HG02973 (cell line): ENCODE results near the gene SLC26A4.

ENCODE experiments used
- ATAC-seq: cut with Tn5 transposase; IDR thresholded peaks from one replicate; pipeline ENCODE4 v1.9.1; 2021; ENCODE audit warnings: moderate library complexity; ENCODE audit not compliant: unreplicated experiment

SLC26A4 gene

DNA sequence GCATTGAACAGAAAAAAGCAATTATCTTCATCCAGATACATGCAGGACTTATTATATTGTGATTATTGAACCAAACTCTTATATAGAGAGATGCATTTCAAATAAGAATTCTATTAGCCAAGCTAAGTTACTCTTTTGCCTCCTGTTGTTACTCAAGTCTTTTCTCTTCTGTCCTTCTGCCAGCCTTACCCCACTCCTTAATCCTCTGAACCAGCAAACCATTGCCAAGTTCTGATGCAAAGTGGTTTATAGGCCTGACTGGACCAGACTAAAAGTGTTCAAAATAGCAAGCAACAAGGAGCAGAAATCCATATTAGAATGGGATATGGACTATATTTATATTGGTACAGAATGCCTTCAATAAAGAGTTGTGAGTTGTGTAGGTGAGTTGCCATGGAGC lies 2.2 kb upstream of the SLC26A4 start:
- no peak for ATAC-seq

GRCh38 chr7:107659666-107660065 lies 962 bp upstream of the SLC26A4 start:
- ATAC-seq, result no peak

GRCh38 chr7:107661081-107661864 lies 645 bp downstream of the SLC26A4 start:
- ATAC-seq, result no peak

DNA sequence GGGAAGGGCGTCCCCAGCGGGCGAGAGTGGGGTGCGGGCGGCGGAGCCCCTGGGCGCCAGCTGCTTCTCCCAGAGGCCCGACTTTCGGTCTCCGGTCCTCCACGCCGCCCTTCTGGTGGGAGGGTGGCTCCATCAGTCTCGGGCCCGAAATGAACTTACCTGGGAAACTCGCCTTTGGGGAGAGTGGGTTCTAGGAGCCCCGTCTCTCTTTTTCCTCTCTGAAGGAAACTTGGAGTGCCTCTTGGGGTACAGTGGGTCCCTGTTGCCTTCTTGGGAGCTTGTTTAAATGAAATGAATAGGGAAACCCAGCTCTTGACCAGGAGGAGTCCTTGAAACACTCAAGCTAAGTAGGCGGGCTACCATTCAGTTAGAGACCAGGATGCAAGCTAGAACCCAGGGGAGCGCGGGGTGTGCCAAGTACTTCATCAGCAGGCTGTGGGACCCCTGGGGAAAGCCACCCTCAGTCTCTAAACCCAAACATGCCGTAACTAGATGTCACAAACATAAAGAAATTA lies 1.3 kb downstream of the SLC26A4 start:
- no peak for ATAC-seq

DNA sequence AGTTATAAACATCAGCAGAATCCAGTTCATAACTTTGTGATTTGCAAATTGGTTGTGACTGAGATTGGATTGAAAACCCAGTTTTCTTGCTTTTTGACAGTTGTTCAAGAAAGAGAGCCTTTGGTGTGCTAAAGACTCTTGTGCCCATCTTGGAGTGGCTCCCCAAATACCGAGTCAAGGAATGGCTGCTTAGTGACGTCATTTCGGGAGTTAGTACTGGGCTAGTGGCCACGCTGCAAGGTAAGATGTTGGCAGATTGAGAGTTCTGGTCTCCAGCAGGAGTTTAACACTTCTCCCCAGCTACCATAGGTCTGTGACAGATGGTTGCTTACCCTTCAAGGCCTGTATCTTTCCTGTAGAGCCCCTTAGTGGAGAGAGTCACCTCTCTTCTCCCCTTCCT lies 2.6 kb downstream of the SLC26A4 start:
- ATAC-seq, result no peak

DNA sequence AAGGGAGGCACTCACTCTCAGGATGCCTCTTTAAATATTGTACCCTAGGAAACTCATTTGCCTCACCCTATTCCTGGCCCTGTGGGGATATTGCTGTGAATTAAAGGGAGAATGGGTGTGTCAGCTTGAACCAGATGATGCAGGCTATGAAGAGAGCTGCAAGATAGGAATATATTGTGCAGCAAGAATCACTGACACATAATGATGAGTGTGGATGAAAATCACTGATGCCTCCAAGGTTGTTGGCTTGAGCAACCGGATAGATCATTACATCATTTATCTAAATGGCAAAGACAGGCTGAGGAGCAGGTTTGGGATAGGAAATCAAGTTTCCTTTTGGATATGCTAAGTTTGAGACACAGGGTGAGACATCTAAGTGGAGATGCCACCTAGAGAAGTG lies 6.2 kb downstream of the SLC26A4 start:
- ATAC-seq, result no peak

- no peak for ATAC-seq
Observed at GRCh38 chr7:107667341-107667740, 6.7 kb downstream of the SLC26A4 start.

DNA sequence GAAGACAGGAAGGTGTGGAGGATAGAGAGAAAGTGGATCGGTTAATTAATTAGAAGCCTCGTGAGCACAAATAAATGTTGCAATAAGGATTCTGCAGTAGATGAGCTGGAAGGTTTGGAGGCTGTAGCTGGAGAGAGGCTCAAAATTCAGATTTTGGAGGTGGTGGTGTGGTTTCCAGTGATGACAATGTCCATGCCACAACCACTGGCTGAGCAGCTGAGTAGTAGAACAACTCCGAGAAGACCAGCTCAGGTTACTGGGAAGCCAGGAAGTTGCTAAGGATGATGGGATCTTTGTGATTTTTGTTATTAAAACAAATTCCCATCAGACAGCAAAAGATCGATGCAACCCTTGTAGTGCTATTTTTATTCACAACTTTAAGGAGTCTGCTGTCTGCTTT lies 7.7 kb downstream of the SLC26A4 start:
- ATAC-seq, result no peak

DNA sequence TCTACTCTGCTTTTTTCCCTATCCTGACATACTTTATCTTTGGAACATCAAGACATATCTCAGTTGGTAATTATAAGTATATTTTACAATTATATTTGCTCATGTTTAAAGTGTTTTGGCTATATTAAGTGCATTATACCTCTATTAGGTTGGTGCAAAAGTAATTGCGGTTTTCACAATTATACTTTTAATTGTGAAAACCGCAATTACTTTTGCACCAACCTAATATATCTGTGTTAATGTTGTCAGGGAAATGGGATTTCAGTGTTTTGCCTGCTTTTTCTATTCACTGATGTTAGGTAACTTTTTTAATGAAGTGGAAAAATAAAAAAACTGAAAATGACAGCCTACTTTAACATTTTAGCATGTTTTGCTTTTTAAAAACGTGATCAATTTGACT lies 11.6 kb downstream of the SLC26A4 start:
- no peak for ATAC-seq

- no peak for ATAC-seq
Observed at GRCh38 chr7:107676249-107676648, 15.6 kb downstream of the SLC26A4 start.

- no peak for ATAC-seq
Observed at GRCh38 chr7:107678110-107678753, 17.6 kb downstream of the SLC26A4 start.

DNA sequence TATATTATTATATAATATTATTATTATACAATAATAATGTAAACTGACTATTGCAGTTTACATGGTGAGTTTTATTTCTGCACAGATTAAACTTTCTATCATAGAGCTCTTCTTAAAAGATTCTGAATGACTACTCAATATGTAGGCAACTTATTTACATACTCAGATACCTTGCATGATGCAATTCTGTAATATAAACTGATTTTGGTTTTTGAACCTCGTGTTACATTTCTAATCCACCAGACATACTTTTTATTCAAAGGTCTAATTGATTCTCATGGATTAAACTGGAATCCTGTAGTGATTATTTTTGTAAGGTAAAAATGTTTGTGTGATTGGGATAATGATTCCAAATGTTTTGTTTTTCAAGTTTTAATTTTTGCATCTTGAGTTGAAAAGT lies 19.9 kb downstream of the SLC26A4 start:
- ATAC-seq, result no peak

DNA sequence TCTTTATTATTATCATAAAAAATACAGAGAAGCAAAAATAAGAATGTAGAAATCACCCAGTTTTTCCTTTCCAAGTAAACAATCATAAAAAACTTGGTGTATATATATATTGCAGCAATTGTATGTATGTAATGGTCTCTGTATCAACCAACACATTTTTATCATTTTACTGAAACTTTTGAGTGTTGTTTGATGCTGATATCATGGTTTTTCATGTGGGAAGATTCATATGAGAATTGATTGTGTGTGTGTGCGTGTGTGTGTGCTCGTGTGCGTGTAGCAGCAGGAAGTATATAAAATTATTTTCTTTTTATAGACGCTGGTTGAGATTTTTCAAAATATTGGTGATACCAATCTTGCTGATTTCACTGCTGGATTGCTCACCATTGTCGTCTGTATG lies 22.3 kb downstream of the SLC26A4 start:
- ATAC-seq, result no peak

DNA sequence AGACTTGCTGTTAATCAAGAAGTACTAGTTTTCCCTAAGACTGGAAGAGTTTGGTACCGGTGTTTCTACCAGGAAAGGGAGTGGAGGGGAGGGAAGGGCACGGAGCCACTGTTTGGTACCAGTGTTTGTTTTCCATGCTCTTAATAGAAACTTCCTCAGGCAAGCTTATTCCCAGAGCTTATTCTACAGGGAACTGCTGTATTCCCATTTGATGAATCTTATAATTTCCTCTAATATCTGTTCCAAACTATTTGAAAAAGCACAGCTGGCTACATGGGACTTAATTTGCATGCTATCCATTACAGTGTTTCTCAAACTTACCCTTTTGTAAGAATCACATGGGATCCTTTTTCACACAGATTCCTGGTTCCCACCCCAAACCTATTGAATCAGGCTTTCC lies 23.7 kb downstream of the SLC26A4 start:
- ATAC-seq, result no peak

DNA sequence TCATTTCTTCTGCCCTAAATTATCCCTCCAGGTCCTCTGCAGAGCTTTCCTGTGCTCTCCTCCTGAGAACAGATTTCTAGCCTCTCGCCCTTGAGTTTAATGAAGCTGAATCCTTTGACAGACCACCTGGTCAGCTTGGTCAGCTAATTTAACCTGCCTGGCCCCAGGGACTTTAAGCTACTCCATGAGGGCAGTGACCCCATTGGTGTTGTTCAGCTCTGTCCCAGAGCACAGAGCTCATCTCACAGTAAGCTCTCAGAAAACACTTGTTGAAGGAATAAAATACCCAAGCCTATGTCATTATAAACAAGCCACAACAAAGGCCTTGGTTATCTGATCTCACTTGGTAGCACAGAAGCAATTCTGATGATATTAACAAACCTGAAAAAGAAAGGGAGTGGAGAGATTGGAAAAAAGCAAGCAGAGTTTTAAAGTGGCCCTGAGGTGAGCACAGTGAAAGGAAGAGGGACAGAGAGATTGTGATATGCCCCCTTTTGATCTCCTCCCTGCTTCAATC lies 24.4 kb downstream of the SLC26A4 start:
- ATAC-seq, result no peak

DNA sequence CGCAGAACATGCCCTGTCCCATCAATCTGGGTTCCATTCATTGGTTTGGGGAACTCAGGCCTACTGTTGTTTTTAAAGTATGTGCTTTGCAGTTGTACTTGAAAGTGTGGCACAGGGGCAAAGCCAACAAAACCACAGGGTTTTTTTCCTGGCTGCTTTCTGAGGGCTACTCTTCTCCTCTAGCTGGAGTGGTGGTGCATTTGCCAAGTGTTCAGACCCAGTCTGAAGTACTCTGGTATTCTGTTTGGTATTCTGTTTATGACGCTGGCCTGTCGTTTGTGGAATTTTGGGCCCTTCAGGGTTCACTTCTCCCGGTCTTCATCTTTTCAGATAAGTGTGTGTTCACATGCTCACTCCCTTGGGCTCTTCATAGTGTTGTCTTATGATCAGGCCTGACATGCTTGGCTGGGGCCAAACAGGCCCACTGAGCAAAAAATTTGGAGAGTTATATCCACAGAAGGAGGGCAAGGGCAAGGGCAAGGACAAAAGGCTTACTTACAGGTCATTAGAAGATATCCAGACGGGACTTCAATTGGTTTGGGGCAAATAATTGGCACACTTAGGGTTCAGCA lies 26.3 kb downstream of the SLC26A4 start:
- no peak for ATAC-seq

- no peak for ATAC-seq
Observed at GRCh38 chr7:107687656-107688055, 27.0 kb downstream of the SLC26A4 start.

DNA sequence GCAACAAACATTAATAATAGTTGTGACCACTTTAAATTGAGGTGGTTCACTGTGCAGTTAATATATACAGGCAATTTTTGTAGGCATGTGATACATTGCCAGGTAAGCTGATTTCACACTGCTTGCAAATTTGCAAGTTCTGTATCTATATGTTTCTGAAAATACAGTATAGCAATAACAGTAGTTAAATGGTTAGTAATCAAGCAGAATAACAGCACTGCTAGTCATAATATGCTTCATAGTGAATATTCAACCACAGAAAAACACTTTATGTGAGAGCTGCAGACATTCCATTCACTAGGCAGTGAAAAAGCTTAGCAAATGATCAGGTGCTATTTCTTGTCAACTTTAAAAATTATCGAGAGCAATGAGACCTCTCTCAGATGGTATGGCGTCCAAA lies 28.9 kb downstream of the SLC26A4 start:
- no peak for ATAC-seq

DNA sequence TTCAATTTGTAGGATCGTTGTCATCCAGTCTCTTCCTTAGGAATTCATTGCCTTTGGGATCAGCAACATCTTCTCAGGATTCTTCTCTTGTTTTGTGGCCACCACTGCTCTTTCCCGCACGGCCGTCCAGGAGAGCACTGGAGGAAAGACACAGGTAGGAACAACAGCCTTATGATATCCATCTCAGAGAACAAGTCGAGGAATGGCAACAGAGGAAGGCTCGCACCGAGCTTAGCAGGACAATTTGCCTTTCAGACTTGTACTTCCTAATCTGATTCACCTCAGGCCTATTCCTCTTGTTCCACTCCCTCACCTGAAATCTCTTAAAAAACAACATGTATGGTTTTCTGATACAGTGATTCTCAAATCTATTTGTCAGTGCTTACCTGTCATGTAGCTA lies 29.5 kb downstream of the SLC26A4 start:
- no peak for ATAC-seq

GRCh38 chr7:107690611-107691010 lies 30.0 kb downstream of the SLC26A4 start:
- ATAC-seq, result no peak

- ATAC-seq, result no peak
Observed at GRCh38 chr7:107691716-107692115, 31.1 kb downstream of the SLC26A4 start.

DNA sequence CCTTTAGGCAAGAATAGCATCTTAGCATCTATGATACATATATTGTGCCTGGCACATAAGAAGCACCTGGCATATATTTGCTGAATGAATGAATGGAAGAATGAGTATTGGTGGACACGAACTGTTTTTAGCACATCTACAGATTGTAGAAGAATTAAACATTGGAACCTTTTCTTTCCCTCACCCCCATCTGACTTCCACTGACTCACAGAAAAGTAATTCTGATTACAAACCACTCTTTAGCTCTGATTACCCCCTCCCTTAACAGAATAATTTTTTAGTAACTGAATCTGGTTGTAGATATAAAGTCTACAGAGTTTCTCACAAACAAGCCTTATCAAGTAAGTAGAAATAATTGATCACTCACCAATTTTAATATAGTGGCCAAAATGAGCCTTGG lies 31.9 kb downstream of the SLC26A4 start:
- ATAC-seq, result no peak
